WTC11 (cell line): Measurements from ENCODE around the gene OFD1. TPM values are rescaled to one million over a fixed set of nuclear protein-coding genes. Genes with fewer than 3 reads are reported as not detected.

ENCODE experiments used
- ATAC-seq: fragments of 200-7000 bp; cut with Tn5 transposase; 2 replicates; pipeline ENCODE4 v1.10.0; 2021; ENCODE audit warnings: mild to moderate bottlenecking, moderate library complexity
- CTCF ChIA-PET: fragments of 300-600 bp; sonication (Branson Sonifier 250); formaldehyde crosslinking; loops from one replicate; lab custom pipeline; 2021; ENCODE audit warnings: antibody characterized with exemption; lab: Charles Lee
- POLR2A ChIA-PET: fragments of 350-600 bp; sonication (Branson Sonifier 250); formaldehyde crosslinking; loops from one replicate; lab custom pipeline; 2021; ENCODE audit warnings: antibody characterized with exemption; lab: Charles Lee
- DNase-seq: peaks from one replicate; pipeline ENCODE4 v3.0.0; 2021; ENCODE audit warnings: low spot score
- H3K27ac Mint-ChIP-seq: 2 replicates; pipeline ENCODE4 v1.8.0; 2021; ENCODE audit warnings: mixed read lengths
- H3K27me3 Mint-ChIP-seq: 2 replicates; pipeline ENCODE4 v1.8.0; 2021; ENCODE audit warnings: low read depth, mild to moderate bottlenecking, moderate library complexity, mixed read lengths
- H3K36me3 Mint-ChIP-seq: 2 replicates; pipeline ENCODE4 v1.8.0; 2021; ENCODE audit warnings: mixed read lengths
- H3K4me1 Mint-ChIP-seq: 2 replicates; pipeline ENCODE4 v1.8.0; 2022; ENCODE audit warnings: mixed read lengths
- H3K4me3 Mint-ChIP-seq: 2 replicates; pipeline ENCODE4 v1.8.0; 2021; ENCODE audit warnings: mild to moderate bottlenecking, moderate library complexity, mixed read lengths
- H3K9me3 Mint-ChIP-seq: 2 replicates; pipeline ENCODE4 v1.8.0; 2021; ENCODE audit warnings: mixed read lengths
- AR ChIP-seq: fragments of 250-450 bp; sonication (Bioruptor Pico); IDR thresholded peaks from 2 replicates; pipeline ENCODE4 v1.9.0; 2021; ENCODE audit warnings: mild to moderate bottlenecking
- ATF1 ChIP-seq: sonication (generic); formaldehyde crosslinking; IDR thresholded peaks from 2 replicates; pipeline ENCODE4 v1.8.1; 2023; ENCODE audit warnings: mild to moderate bottlenecking, moderate library complexity, missing genetic modification reagents
- ERG ChIP-seq: fragments of 250-450 bp; sonication (Bioruptor Pico); IDR thresholded peaks from 2 replicates; pipeline ENCODE4 v1.8.0; 2021; ENCODE audit warnings: mild to moderate bottlenecking
- ESRRA ChIP-seq: sonication (generic); formaldehyde crosslinking; IDR thresholded peaks from 2 replicates; pipeline ENCODE4 v1.8.1; 2022; ENCODE audit warnings: mild to moderate bottlenecking, missing genetic modification reagents, borderline replicate concordance
- ETV6 ChIP-seq: sonication (generic); formaldehyde crosslinking; IDR thresholded peaks from 2 replicates; pipeline ENCODE4 v1.8.1; 2022; ENCODE audit warnings: mild to moderate bottlenecking, missing genetic modification reagents
- FOXJ3 ChIP-seq: sonication (generic); formaldehyde crosslinking; IDR thresholded peaks from 2 replicates; pipeline ENCODE4 v1.9.0; 2021; ENCODE audit warnings: missing genetic modification reagents, mild to moderate bottlenecking, borderline replicate concordance
- FOXK1 ChIP-seq: sonication (generic); formaldehyde crosslinking; IDR thresholded peaks from 2 replicates; pipeline ENCODE4 v1.8.0; 2022; ENCODE audit warnings: mild to moderate bottlenecking, moderate library complexity, missing genetic modification reagents
- NFYB ChIP-seq: sonication (generic); formaldehyde crosslinking; conservative IDR thresholded peaks from 2 replicates; pipeline ENCODE4 v1.8.0; 2022; ENCODE audit warnings: low read depth, missing genetic modification reagents
- NR2C2 ChIP-seq: sonication (generic); formaldehyde crosslinking; IDR thresholded peaks from 2 replicates; pipeline ENCODE4 v1.8.0; 2022; ENCODE audit warnings: mild to moderate bottlenecking, missing genetic modification reagents
- SMAD4 ChIP-seq: sonication (generic); formaldehyde crosslinking; IDR thresholded peaks from 2 replicates; pipeline ENCODE4 v1.8.0; 2022; ENCODE audit warnings: mild to moderate bottlenecking, missing genetic modification reagents
- TEAD1 ChIP-seq: sonication (generic); formaldehyde crosslinking; IDR thresholded peaks from 2 replicates; pipeline ENCODE4 v1.8.0; 2022; ENCODE audit warnings: mild to moderate bottlenecking, missing genetic modification reagents
- ZNF121 ChIP-seq: sonication (generic); formaldehyde crosslinking; IDR thresholded peaks from 2 replicates; pipeline ENCODE4 v1.8.0; 2023; ENCODE audit warnings: missing genetic modification reagents
- ZNF232 ChIP-seq: sonication (generic); formaldehyde crosslinking; IDR thresholded peaks from 2 replicates; pipeline ENCODE4 v1.8.0; 2022; ENCODE audit warnings: mild to moderate bottlenecking, missing genetic modification reagents
- total RNA-seq: library from RNA; stranded (reverse); gene quantifications from 3 replicates; pipeline ENCODE4 v1.2.3, GENCODE V29; 2021
- TF ChIP-seq, protein P1 (sequence below): sonication (generic); formaldehyde crosslinking; IDR thresholded peaks from 2 replicates; pipeline ENCODE4 v1.8.1; 2023; ENCODE audit warnings: mild to moderate bottlenecking, missing genetic modification reagents, moderate library complexity
- TF ChIP-seq, protein P2 (sequence below): sonication (generic); formaldehyde crosslinking; conservative IDR thresholded peaks from 2 replicates; pipeline ENCODE4 v1.8.1; 2022; ENCODE audit warnings: mild to moderate bottlenecking, missing genetic modification reagents
- TF ChIP-seq, protein P3 (sequence below): fragments of 200-600 bp; IDR thresholded peaks from 2 replicates; pipeline ENCODE4 v1.8.0; 2022; ENCODE audit warnings: antibody characterized with exemption
- TF ChIP-seq, protein P4 (sequence below): fragments of 250-450 bp; sonication (Bioruptor Pico); IDR thresholded peaks from 2 replicates; pipeline ENCODE4 v1.9.0; 2021; ENCODE audit warnings: mild to moderate bottlenecking
- TF ChIP-seq, protein P5 (sequence below): fragments of 250-450 bp; sonication (Bioruptor Pico); IDR thresholded peaks from 2 replicates; pipeline ENCODE4 v1.9.0; 2021; ENCODE audit warnings: moderate library complexity, mild to moderate bottlenecking, inconsistent platforms, borderline replicate concordance

Gene OFD1
- total RNA-seq, 1 experiment from 2014 or later = 23.4 TPM

- TF ChIP-seq AR (CRISPR knock-in tag) (no peak), ZNF121 (no peak), ATF1 (no peak), ZNF232 (CRISPR knock-in tag) (no peak), FOXK1 (CRISPR knock-in tag) (no peak), TEAD1 (no peak), FOXJ3 (no peak)
- TF ChIP-seq, protein P1, sequence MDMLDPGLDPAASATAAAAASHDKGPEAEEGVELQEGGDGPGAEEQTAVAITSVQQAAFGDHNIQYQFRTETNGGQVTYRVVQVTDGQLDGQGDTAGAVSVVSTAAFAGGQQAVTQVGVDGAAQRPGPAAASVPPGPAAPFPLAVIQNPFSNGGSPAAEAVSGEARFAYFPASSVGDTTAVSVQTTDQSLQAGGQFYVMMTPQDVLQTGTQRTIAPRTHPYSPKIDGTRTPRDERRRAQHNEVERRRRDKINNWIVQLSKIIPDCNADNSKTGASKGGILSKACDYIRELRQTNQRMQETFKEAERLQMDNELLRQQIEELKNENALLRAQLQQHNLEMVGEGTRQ (CRISPR knock-in tag) = no peak
Observed at GRCh38 chrX:13805241-13805640, 70.7 kb downstream of the OFD1 start (continued).

DNA sequence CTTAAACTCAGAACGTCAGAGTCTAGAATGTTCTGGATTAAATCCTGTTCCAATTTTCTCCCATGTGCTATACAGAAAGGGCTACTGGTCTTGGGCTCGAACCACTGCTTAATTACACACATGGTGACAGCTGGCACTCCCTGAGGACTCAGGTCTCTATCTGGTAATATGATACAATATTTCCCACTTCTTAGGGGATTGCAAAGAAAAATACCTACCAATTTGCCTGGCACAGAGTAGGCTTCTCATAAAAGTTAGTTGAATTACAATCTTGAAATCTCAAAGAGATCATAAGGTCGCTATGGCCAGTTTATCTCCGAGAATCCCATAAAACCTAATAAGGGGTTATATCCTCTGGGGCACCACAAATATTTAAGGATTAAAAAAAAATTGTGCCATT, 73.7 kb downstream of the OFD1 start:
- no peaks in the 10 kb centered on the region for H3K9me3 Mint-ChIP-seq
- TF ChIP-seq, protein P2, sequence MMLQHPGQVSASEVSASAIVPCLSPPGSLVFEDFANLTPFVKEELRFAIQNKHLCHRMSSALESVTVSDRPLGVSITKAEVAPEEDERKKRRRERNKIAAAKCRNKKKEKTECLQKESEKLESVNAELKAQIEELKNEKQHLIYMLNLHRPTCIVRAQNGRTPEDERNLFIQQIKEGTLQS (CRISPR knock-in tag) = no peak
- TF ChIP-seq, all 79 proteins: peak for 0
- H3K27ac Mint-ChIP-seq = no peak overlapping the region
- peaks cover 26% of the 10 kb centered on the region for H3K4me1 Mint-ChIP-seq
- H3K36me3 Mint-ChIP-seq = no peaks in the 10 kb centered on the region
- no peak for DNase-seq
- ATAC-seq = no peak
- ChIA-PET POLR2A (no interaction called here), CTCF (no interaction called here)
- no peak overlapping the region for H3K4me3 Mint-ChIP-seq
- no peaks in the 10 kb centered on the region for H3K27me3 Mint-ChIP-seq

DNA sequence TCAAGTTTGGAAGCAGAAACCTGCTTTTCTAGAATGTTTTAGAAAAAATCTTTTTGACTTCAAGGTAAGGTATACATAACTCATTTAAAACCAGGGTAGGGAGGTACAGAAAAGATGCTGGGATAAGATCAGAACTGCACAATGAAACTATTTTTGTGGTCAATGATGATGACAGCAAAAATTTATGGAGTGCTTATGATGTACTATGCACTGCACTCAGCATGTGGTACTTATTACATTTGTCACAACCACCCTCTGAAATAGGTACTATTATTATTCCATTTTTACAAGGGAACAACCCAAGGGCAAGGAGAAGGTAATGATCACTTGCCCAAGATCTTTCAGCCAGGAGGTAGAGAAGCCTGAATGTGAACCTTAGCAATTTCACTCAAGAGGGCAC, 74.3 kb downstream of the OFD1 start:
- H3K36me3 Mint-ChIP-seq = no peaks in the 10 kb centered on the region
- no peak overlapping the region for H3K27ac Mint-ChIP-seq
- H3K27me3 Mint-ChIP-seq = no peaks in the 10 kb centered on the region
- no peak for ATAC-seq
- H3K4me1 Mint-ChIP-seq = peaks cover 24% of the 10 kb centered on the region
- ChIA-PET CTCF (no interaction called here), POLR2A (no interaction called here)
- TF ChIP-seq NFYB (CRISPR knock-in tag) (no peak), SMAD4 (CRISPR knock-in tag) (no peak), ESRRA (CRISPR knock-in tag) (no peak), ERG (CRISPR knock-in tag) (no peak), ZNF121 (no peak), NR2C2 (no peak), ETV6 (CRISPR knock-in tag) (no peak)
- TF ChIP-seq, protein P3, sequence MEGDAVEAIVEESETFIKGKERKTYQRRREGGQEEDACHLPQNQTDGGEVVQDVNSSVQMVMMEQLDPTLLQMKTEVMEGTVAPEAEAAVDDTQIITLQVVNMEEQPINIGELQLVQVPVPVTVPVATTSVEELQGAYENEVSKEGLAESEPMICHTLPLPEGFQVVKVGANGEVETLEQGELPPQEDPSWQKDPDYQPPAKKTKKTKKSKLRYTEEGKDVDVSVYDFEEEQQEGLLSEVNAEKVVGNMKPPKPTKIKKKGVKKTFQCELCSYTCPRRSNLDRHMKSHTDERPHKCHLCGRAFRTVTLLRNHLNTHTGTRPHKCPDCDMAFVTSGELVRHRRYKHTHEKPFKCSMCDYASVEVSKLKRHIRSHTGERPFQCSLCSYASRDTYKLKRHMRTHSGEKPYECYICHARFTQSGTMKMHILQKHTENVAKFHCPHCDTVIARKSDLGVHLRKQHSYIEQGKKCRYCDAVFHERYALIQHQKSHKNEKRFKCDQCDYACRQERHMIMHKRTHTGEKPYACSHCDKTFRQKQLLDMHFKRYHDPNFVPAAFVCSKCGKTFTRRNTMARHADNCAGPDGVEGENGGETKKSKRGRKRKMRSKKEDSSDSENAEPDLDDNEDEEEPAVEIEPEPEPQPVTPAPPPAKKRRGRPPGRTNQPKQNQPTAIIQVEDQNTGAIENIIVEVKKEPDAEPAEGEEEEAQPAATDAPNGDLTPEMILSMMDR = no peak
- TF ChIP-seq, protein P4, sequence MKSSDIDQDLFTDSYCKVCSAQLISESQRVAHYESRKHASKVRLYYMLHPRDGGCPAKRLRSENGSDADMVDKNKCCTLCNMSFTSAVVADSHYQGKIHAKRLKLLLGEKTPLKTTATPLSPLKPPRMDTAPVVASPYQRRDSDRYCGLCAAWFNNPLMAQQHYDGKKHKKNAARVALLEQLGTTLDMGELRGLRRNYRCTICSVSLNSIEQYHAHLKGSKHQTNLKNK = no peak
- TF ChIP-seq, protein P5, sequence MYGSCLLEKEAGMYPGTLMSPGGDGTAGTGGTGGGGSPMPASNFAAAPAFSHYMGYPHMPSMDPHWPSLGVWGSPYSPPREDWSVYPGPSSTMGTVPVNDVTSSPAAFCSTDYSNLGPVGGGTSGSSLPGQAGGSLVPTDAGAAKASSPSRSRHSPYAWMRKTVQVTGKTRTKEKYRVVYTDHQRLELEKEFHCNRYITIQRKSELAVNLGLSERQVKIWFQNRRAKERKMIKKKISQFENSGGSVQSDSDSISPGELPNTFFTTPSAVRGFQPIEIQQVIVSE (CRISPR knock-in tag) = no peak
- no peak for DNase-seq
- no peak overlapping the region for H3K4me3 Mint-ChIP-seq
- no peaks in the 10 kb centered on the region for H3K9me3 Mint-ChIP-seq
